Mammary epithelial cell (primary cell): Measurements from ENCODE around the gene NHLRC1.

Source experiments
- EZH2 ChIP-seq: IDR thresholded peaks from 2 replicates; pipeline ENCODE4 v1.6.1; 2012; ENCODE audit warnings: low read length, inconsistent platforms, borderline replicate concordance
- TF ChIP-seq, protein P1 (sequence below), 2 donors: IDR thresholded peaks in 1 of 2; conservative IDR thresholded peaks in 1 of 2; 2 replicates each; pipeline ENCODE4 v1.5.1; 2011 to 2012; ENCODE audit warnings: inconsistent platforms in 2 of 2, low read length in 2 of 2, mild to moderate bottlenecking in 2 of 2, control low read depth in 1 of 2, low read depth in 1 of 2; ENCODE audit not compliant: insufficient read depth in 1 of 2; ENCODE audit errors: extremely low read depth in 1 of 2

GRCh38 chr6:18132346-18132745 lies 9.9 kb upstream of the NHLRC1 start:
- no peak for TF ChIP-seq EZH2
- TF ChIP-seq, protein P1, sequence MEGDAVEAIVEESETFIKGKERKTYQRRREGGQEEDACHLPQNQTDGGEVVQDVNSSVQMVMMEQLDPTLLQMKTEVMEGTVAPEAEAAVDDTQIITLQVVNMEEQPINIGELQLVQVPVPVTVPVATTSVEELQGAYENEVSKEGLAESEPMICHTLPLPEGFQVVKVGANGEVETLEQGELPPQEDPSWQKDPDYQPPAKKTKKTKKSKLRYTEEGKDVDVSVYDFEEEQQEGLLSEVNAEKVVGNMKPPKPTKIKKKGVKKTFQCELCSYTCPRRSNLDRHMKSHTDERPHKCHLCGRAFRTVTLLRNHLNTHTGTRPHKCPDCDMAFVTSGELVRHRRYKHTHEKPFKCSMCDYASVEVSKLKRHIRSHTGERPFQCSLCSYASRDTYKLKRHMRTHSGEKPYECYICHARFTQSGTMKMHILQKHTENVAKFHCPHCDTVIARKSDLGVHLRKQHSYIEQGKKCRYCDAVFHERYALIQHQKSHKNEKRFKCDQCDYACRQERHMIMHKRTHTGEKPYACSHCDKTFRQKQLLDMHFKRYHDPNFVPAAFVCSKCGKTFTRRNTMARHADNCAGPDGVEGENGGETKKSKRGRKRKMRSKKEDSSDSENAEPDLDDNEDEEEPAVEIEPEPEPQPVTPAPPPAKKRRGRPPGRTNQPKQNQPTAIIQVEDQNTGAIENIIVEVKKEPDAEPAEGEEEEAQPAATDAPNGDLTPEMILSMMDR (conservative IDR thresholded peaks at IDR 0.05 in 1 of 2, IDR thresholded peaks at IDR 0.05 in 1 of 2; ENCODE audit: extremely low read depth in 1 of 2, insufficient read depth in 1 of 2, low read depth in 1 of 2, low read length in 2 of 2), result no peak
